ENCODE data around the gene HOXC10. TPM values are rescaled to one million over a fixed set of nuclear protein-coding genes. Genes with fewer than 3 reads are reported as not detected.

HOXC10 gene
- total RNA-seq, 1 donor from 2014 or later = 8.5 TPM

DNA sequence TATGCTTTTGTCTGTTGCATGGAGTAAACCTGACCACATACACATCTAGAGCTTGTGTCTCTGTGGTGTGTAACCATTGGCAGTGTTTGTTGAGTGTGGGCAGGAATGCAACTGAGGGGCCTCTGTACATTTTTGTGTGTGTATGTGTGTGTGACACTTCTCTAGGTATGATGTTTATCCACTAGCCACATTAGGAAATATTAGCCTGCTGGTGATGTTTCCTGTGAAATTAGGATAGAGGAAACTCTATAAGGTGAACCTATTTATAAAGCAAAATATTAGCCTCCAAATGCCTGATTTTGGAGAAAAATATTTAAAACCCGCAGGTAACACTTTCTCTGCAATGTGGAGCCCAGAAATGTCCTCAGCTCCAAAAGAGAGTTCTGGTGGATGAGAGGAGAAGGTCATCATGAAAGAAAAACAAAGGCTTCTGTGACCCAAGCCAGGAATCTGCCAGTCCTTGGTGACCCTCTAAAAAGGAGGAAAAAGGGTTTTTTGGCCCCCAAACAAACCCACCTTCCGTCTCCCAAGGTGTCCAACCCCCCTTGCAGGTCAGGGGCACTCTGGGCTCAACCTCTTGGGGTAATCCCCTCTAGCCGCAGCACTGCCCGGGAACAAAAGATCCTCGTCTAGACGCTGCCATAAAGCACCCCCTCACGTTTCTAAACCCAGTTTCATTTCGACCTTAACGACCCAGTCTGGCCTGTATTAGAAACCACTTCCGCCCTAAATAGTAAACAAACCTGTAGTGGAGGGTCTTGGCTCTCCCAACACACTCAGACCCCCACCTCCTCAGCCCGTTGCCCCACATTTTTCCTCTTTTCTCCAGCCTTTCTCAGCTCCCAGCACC is 7.1 kb upstream of the HOXC10 start:
- no peak for DNase-seq (ENCODE audit: low spot score)

DNA sequence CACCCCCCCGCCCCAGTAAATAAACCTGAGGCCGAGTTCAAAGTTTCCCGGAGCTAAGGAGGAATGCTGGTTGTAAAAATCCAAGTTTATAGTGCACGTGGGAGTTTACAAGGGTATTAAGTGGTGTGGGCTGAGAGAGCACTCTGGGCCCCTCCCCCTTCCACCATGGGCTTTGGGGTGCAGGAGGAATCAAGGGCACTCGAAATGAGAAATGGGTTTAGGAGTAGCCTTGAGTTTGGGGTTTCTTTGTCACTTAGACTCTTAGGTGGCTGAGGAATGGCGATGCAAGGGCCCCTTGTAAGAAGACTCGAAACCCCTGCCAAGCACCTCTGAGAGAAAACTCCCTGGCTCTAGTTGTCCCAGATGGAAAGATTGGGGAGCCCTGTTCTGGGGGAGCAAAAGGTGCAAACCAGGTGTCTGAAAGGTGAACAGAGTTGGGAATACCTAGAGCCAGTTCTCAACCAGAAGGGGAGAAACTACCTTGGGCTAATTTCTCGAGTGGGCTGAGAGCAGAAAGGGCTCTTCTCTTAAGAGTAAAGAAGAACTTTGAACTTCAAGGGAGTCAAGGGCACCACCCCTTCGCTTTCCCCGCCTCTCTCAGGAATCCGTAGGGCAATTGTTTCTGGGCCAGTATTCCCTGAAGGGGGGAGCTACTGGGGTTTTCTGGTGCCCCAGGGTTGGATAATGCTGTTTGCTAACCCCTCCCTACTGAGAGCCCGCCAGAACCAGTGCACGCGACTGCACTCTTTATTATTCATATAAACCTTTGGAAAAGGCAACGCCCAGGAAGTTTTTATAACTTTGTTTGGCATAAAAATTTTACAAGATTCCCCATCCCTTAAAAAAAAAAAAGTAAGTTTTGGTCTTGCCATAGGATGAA is 6.2 kb upstream of the HOXC10 start:
- no peak for DNase-seq (ENCODE audit: low spot score)

DNA sequence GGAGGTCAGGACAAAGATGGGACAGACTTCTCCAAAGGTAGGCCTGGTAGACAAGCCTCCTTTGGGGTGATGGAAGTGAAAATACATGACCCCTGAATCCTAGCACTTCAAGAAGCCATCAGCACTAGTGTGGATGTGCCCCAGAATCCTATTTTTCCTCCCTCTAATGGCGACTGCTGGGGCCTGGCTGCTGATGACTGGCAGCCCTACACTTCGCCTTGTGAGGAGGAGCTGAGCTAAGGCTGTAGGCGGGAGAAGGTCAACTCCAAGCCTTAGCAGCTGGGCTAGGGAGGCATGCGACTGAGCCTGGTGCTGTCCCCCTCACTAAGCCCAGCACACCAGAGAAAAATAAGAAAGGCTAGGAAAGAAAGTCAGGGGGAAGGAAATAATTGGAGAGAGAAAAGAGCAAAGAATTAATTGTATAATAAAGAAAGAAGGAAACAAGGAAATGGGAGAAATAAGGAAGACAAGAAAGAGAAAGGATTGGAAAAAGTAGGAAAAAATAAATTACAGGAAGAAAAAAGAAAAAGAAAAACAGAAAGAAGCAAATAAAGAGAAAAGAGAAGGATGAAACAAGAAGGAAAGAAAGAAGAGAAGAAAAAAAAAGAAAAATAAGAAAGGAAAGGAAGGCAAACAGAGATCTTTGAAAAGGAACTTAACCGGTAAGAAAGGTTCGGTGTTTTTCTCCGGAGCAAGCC is 4.7 kb upstream of the HOXC10 start:
- no peak for DNase-seq (ENCODE audit: low spot score)

DNA sequence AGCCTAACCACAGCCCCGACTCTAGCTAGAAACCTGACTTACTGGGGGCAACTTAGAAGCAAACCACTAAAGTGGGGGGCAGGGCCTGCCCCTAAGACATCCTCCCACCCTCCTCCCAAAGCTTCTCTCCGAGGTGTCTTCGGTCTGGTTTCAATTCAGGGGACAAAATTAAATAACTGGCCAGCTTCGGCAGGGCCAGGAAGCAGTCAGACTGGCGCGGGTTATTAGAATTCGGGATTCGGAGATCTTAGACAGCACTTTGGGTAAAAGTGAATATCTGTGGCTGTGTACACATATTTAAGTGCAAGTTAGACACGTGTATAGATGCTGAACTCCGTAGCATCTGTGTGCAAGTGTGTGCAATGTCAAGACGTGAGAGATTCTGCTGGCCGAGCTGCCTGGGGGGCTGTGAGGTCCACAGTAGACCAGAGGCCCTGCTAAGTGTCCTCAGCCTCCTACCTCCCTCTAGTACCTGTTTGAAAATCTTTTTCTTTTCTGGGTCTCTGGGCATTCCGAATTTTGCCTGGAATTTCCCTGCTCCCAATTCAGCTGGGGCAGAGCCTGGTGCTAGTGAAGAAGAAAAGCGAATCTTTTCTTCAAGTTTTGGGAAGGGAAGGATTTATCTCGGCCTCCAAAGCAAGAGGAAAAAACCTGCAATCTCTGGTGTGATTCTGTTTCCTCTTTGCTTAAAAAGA is 4.0 kb upstream of the HOXC10 start:
- DNase-seq (ENCODE audit: low spot score) = no peak

DNA sequence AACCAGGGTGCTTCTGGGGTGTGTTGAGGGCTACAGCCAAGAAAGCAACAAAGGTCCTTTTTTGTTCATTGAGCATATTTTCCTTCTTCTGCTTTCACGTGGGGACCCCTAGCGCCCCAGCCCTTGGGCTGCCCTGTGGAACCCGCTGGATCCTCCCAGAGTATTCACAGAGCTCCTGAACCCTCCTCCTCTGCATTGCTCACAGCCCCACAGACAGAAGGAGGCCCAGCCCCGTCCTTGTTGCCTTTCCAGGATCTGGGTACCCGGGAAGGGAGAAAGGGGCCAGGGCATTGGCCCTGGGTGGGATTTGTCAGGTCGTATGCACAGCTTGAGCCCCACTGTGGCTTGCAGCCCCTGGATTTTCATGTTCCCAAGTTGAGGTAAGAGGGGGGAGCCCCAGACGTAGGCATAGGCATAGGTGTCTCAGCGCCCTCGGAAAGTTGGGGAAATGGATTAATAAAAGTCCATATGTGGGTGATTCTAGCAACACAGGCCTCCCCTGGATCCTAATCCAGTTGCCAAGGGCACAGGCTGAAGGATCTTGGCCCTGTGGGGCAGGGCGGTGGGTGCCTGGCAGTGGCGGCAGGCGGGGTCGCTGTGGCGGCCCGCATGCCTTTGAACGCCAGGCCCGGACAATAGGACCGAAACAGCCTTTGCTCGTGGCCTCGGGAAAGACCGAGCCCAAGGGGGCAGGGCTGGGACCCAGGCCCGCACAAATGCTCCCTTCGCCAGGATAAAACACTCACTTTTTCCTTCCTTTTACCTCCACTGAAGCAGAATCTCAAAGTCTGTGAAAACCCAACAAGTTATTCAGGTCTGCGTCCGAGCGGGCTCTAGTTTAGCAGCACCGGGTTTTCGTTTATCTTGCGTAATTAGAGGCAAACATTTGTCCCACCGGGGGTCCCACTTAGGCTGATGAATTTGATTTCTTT is 3.0 kb upstream of the HOXC10 start:
- DNase-seq (ENCODE audit: low spot score) = no peak

DNA sequence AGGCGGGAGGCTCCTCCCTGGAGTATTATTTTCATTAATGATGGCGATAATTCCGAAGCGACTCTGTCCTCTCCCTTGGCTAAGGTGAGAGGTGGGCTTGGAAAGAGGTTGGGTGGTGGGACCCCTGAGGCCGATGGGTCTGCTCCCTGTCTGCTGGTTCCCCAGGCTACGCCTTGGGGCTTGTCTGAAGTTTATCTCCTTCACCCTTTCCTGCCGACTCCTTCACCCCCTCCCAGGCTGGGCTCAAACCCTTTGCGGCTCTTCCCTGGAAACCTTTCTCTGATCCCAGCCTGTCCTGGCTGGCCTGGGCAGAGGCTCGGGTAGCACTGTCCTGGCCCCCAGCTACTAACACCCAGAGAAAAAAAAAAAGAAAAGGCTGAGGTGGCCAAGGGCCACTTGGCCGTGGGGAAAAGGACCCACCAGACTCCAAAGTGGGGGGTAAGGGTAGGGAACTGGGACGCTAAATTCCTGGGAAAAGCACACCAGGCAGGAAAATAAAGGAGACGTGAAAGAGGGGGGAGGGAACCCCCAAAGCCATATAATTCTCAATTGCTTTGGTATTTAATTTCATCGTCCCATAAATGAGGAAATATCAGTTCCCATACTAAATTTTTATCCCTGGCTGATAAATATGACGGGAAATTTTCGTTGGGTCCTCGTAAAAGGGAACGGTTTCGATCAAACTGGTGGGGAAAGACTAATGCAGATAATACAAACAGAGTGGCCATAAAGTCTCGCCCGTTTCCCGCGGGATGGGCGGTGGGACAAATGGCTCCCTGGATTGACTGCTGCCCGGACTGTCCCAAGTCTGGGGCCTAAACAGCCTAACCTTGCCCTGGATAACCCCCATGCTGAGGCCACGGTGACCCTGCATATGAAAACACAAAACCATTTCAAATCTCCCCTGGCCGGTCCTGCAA is 2.0 kb upstream of the HOXC10 start:
- DNase-seq (ENCODE audit: low spot score) = no peak

DNA sequence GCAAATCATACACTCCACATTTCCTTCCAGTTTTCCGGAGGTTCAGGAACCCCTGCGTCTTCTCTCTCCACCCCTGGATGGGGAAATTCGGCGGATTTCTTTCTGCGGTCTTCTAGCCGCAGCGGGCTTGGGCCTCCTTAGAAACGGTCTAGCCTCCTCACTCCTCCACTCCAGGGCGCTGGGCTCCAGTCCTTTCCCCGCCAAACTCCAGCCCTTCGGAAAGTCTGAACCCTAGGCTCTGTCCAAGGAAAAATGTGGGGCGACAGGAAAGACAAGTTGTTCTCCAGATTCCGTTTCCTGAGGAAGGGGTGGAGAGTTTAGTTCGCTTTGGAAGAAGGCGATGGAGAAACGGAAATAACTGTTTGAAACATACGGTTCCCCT is 1.4 kb upstream of the HOXC10 start:
- no peak for DNase-seq (ENCODE audit: low spot score)

DNA sequence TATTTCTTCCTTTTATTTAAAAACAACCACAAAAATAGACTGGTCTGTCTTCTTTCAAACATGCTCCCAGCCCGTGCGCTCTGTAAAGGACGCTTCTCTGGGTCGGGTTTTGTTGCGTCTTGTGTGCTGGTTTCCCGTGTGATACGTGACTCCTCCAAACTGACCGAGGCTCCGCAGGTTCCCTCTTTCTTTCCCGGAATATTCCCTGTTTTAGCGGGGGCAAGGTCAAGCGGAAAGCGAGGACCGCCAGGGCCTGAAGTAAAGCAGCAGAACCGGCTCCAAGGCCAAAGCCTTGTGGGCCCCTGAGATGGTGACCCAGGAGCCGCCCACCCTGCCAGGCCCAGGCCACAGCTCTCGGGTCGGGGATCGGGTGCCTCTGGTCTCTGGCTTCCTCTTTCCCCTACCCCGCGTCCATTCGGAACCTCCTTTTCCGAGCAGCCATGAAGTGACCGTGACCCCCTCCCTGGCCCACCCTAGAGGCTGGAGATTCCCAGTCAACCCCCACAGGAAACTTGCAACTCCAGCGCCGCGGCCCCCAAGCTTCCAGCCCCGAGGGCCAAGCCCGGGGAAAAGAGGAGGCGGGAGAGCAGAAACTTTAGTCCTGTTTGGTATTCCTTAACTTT is 885 bp upstream of the HOXC10 start:
- no peak for DNase-seq (ENCODE audit: low spot score)

DNA sequence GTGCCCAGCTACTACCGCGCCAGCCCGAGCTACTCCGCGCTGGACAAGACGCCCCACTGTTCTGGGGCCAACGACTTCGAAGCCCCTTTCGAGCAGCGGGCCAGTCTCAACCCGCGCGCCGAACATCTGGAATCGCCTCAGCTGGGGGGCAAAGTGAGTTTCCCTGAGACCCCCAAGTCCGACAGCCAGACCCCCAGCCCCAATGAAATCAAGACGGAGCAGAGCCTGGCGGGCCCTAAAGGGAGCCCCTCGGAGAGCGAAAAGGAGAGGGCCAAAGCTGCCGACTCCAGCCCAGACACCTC is 697 bp downstream of the HOXC10 start:
- DNase-seq (ENCODE audit: low spot score) = no peak

DNA sequence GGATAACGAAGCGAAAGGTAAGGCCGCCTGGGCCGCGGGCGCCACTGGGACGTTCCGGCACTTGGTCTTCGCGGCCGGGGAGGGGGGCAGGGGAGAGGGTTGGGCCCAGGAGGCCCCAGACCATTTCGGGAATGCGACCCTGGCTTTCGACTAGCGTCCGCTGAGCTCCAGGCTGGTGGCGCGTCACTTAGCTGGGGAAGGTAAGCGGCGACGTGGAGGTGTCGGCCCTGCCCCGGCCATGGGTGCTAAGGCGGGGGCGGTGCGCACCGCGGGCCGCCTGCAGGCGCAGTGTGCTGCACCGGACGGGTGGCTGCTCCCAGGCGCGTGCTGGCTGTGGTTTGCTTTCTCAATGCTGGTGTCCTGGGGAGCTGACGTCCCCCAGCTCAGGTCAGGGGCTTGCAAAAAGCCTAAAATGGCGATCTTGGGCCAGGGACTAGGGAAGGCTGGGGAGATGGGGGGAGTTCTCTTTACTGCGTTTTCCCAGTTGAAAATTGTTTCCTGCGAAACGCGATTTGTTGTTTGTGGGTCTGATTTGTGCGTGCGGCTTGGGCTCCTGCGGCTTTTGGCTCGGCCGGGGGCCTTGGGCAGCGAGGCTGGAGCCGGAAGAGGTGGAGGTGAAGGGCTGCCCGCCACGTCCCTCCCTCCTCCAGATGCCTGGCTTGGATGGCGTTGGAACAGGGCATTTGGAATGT is 1.2 kb downstream of the HOXC10 start:
- DNase-seq (ENCODE audit: low spot score) = no peak

DNA sequence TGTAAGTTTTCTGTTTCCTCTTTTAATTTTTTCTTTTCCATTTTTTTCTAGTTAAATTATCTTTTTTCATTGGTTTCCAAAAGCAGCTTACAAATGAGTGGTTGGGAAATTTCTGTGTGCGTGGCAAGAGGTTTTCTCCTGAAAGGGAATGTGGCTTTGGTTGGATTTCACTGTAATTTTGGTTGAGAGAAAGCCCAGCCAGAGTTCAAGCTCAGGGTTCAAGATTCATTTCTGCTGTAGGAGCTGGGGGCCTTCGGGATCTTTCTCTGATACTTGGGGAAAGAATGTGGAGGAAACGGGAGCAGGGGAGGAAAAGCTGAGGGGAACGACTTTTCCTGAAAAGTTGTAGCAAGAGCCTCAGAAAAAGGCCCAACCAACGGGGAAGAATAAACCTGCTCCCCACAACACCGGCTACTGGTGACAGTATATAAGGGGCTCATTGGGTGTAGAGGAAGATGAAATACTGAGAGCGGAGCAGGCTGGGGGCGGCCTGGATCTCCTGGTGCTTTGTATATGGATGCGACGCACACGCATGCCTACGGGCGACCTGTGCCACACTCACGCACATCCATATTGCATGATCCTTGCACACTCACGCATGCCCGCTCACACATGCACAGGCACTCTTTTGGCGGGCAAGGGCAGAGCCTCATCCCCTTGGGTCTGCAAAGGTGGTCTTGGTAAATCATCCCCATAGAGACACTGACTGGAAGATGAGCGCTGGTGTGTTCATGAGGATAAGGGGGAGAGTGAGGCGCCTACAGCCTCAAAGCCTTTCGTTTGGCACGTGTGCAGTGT is 1.9 kb downstream of the HOXC10 start:
- DNase-seq (ENCODE audit: low spot score) = no peak

DNA sequence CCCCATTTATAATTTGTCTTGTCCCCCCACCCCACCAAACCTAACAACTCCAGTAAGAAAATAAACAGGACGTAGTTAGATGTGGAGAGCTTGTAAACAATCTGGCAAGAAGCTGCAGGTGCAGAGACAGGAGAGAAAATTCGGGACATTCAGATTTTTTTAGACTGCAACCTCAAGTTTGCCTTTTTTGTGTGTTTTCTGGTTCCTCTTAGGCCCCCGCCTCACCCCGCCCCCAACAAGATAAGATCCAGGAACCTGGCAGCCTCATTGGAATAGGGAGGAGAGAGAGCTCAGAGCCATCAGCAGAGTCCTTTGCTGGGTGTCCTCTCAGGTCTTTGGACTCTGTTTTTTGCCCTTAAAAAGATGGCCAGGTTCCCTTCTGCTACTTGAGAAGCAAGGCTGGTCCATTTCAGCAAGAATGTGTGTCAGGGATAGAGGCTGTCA is 2.9 kb downstream of the HOXC10 start:
- no peak for DNase-seq (ENCODE audit: low spot score)

DNA sequence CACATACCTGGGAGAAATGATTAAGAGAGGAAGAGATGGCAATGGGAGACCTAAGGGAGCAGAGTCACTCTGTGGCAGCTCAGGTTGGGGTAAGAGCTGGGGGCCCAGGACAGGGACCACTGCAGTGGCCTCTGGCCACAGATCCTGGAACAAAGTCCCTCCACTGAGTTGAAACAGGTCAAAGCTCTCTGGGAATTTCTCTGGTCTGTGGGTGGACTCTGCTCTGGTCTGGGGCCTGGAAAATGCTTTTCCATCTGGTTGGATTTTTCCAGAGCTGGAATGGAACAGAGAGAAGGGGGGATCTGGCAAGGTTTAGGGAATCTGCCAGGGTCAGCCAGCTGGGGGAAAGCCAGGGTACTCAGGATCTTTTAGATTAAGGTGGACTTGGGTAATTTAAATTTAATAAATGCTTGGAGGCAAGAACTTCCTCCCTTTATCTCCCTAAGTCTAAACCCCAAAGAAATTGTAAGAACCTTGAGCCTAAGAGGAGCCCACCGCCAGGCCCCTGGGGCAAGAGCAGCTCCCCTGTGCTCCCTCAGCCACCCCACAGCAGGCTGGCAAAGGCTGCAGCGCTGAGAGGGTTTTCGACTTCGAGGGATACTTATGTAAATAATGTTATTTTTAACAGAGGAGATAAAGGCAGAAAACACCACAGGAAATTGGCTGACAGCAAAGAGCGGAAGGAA is 3.7 kb downstream of the HOXC10 start:
- no peak for DNase-seq (ENCODE audit: low spot score)

DNA sequence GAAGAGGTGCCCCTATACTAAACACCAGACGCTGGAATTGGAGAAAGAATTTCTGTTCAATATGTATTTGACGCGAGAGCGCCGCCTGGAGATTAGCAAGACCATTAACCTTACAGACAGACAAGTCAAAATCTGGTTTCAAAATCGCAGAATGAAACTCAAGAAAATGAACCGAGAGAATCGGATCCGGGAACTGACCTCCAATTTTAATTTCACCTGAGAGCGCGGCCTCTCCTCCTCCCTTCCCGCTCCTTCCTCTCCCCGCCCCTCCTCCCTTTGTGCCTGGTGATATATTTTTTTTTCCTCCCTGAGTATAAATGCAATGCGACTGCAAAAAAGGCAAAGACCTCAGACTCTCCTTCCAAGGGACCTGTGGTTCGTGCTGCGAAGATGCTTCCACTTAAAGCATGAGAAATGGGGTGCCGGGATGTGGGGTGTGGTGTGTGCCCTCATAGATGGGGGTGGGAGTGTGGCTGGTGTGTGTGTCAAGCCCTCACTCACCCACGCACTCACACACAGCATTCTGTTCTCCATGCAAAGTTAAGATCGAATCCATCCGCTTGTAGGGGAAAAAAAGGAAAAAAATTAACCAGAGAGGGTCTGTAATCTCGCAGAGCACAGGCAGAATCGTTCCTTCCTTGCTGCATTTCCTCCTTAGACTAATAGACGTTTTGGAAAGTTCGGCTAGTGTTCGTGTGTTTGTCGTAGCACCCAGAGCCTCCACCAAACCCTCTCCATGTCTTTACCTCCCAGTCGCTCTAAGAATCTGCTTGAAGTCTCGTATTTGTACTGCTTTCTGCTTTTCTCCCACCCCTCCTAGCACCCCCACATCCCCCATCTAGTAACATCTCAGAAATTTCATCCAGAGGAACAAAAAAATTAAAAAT is 4.5 kb downstream of the HOXC10 start:
- DNase-seq (ENCODE audit: low spot score) = no peak

DNA sequence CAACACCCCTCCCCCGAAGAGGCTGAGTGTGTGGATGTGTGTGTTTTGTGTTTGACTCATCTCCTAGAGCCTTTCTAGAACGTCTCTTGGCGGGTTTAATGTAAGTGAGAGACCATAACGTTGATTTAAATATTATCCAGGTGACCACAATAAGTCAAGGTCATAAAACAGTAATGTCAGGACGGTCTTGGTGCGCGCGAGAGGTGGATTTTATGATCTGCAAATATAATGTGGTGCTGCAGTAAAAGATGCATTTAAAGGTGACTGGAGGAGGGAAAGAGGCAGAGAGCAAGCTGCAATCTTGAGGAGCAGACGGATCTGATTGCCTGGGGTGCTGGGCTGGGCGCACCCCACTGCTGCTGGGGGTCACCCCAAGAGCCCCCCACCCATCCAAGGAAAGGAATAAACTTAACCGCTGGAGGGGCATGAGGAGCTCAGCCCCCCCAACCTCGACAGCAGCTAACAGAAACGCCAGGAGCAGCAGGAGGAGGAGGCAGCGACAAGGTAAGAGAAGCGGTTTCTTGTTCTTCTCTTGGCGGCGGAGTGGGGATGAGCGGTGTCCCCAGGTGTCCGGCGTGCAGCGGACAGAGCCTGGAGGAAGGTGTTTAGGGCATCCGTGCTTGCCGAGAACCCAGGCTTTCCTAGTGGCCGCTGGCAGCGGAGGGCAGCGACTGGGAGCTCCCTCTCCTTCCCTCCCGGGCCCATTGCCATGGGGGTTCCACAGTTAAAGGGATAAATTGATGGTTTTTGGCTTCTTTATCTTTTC is 5.5 kb downstream of the HOXC10 start:
- no peak for DNase-seq (ENCODE audit: low spot score)

Measured in ureter (tissue), 1 donor.